ENCODE data around the gene MAPRE2.
"Not testable (repeated sequence)": the region's sequence is repeated elsewhere in the genome, so short reads cannot be mapped to it uniquely, and the experiment has no call there.

MAPRE2 gene

GRCh38 chr18:35157181-35157580 is 116.0 kb downstream of the MAPRE2 start:
- no peak for DNase-seq

GRCh38 chr18:35158728-35159450 is 117.7 kb downstream of the MAPRE2 start:
- DNase-seq = peak; percentile 31 to 39

GRCh38 chr18:35159782-35160181 is 118.6 kb downstream of the MAPRE2 start:
- no peak for DNase-seq

GRCh38 chr18:35161485-35161884 is 120.3 kb downstream of the MAPRE2 start:
- DNase-seq = no peak

- DNase-seq = no peak
Measured at GRCh38 chr18:35161934-35162333, 120.7 kb downstream of the MAPRE2 start.

GRCh38 chr18:35163014-35163539 is 121.9 kb downstream of the MAPRE2 start:
- no peak for DNase-seq

- DNase-seq = no peak
Measured at GRCh38 chr18:35163721-35164120, 122.5 kb downstream of the MAPRE2 start.

GRCh38 chr18:35164133-35164532 is 122.9 kb downstream of the MAPRE2 start:
- DNase-seq = no peak

- no peak for DNase-seq
Measured at GRCh38 chr18:35167332-35167731, 126.1 kb downstream of the MAPRE2 start.

GRCh38 chr18:35167857-35168256 is 126.6 kb downstream of the MAPRE2 start:
- no peak for DNase-seq

GRCh38 chr18:35170323-35170722 is 129.1 kb downstream of the MAPRE2 start:
- not testable (repeated sequence) for DNase-seq

GRCh38 chr18:35171315-35171987 is 130.2 kb downstream of the MAPRE2 start:
- no peak for DNase-seq

GRCh38 chr18:35172009-35172408 is 130.8 kb downstream of the MAPRE2 start:
- DNase-seq = no peak

- no peak for DNase-seq
Measured at GRCh38 chr18:35172451-35173035, 131.3 kb downstream of the MAPRE2 start.

GRCh38 chr18:35174093-35174731 is 133.0 kb downstream of the MAPRE2 start:
- no peak for DNase-seq

GRCh38 chr18:35174745-35175144 is 133.5 kb downstream of the MAPRE2 start:
- no peak for DNase-seq

- no peak for DNase-seq
Measured at GRCh38 chr18:35176925-35177324, 135.7 kb downstream of the MAPRE2 start.

- no peak for DNase-seq
Measured at GRCh38 chr18:35178260-35178659, 137.0 kb downstream of the MAPRE2 start.

GRCh38 chr18:35179906-35180305 is 138.7 kb downstream of the MAPRE2 start:
- no peak for DNase-seq

- no peak for DNase-seq
Measured at GRCh38 chr18:35180455-35180854, 139.2 kb downstream of the MAPRE2 start.

- DNase-seq = no peak
Measured at GRCh38 chr18:35182151-35182550, 140.9 kb downstream of the MAPRE2 start.

- no peak for DNase-seq
Measured at GRCh38 chr18:35183886-35184285, 142.7 kb downstream of the MAPRE2 start.

GRCh38 chr18:35185771-35186170 is 144.6 kb downstream of the MAPRE2 start:
- no peak for DNase-seq

Measured in CD4-positive, alpha-beta T cell treated with Interleukin-1 beta for 1 hour (primary cell).